ENCODE measurements around the gene GLG1.

GRCh38 chr16:74650966-74651567, 44.2 kb upstream of the GLG1 start:
- peak; percentile 63 for TF ChIP-seq CTCF (IDR thresholded peaks at IDR 0.05; ENCODE audit: poor library complexity)
- no peak for TF ChIP-seq EZH2phosphoT487 (IDR thresholded peaks at IDR 0.05; ENCODE audit: low read depth, severe bottlenecking, unreplicated experiment)
